Stomach (tissue), 9 donors: ENCODE results near the gene HGD. TPM values are rescaled to one million over a fixed set of nuclear protein-coding genes. Genes with fewer than 3 reads are reported as not detected.
A peak's percentile ranks its signal among the peaks of the same experiment; 100 is the strongest.
"Not testable (repeated sequence)": the region's sequence is repeated elsewhere in the genome, so short reads cannot be mapped to it uniquely, and the experiment has no call there.

ENCODE experiments used
- DNase-seq, 2 donors: peaks; one replicate each; pipeline versions ENCODE4 v3.0.0 to v3.0.0-alpha.2; 2013 to 2019
- H3K27ac ChIP-seq, 5 donors: fragments of 200-600 bp in 4 of 5; sonication (generic) in 4 of 5; one replicate each; pipeline ENCODE4 v1.5.1; 2013 to 2019; ENCODE audit warnings: mild to moderate bottlenecking in 1 of 5, moderate library complexity in 1 of 5
- H3K27me3 ChIP-seq, 3 donors: fragments of 200-600 bp; sonication (generic); one replicate each; pipeline ENCODE4 v1.5.1; 2017 to 2019; ENCODE audit warnings: mixed run types in 1 of 3
- H3K36me3 ChIP-seq, 4 donors: fragments of 200-600 bp; sonication (generic); 1 replicate in 3 of 4; 2 replicates in 1 of 4; pipeline ENCODE4 v1.5.1; 2016 to 2019
- H3K4me1 ChIP-seq, 4 donors: fragments of 200-600 bp; sonication (generic); one replicate each; pipeline ENCODE4 v1.5.1; 2016 to 2019
- H3K4me3 ChIP-seq, 4 donors: fragments of 200-600 bp; sonication (generic) in 3 of 4; one replicate each; pipeline ENCODE4 v1.5.1; 2016 to 2019; ENCODE audit warnings: mild to moderate bottlenecking in 1 of 4
- H3K9me3 ChIP-seq, 4 donors: fragments of 200-600 bp; sonication (generic); one replicate each; pipeline ENCODE4 v1.5.1; 2016 to 2019
- EP300 ChIP-seq: sonication (generic); formaldehyde crosslinking; IDR thresholded peaks from one replicate; pipeline ENCODE4 v1.6.1; 2017; ENCODE audit warnings: antibody characterized with exemption
- POLR2A ChIP-seq, 4 donors: fragments of 450-650 bp; IDR thresholded peaks; one replicate each; pipeline ENCODE4 v1.6.1; 2016; ENCODE audit warnings: antibody characterized with exemption in 4 of 4, control low read depth in 2 of 4, mild to moderate bottlenecking in 1 of 4, moderate library complexity in 1 of 4
- POLR2AphosphoS5 ChIP-seq, 3 donors: sonication (generic); formaldehyde crosslinking; IDR thresholded peaks; one replicate each; pipeline ENCODE4 v1.6.1; 2016; ENCODE audit warnings: antibody characterized with exemption in 3 of 3
- WGBS, 5 donors: extraction: QIAGEN DNeasy Blood & Tissue Kit in 3 of 5; methylation state at CpG; one replicate each; pipeline versions ENCODE4 v1.1.5 to v1.1.7; 2013 to 2018; 5-methylcytosine and 5-hydroxymethylcytosine counted together
- intact Hi-C: fragments of 100-400 bp; cut with DNase I; formaldehyde crosslinking; loops from one replicate; pipeline ENCODE4 v1.15.1; 2023; ENCODE audit warnings: low total_unique reads
- polyA plus RNA-seq, 3 donors: library from polyadenylated mRNA; stranded (reverse); fragments of 200-250 nt; gene quantifications; one replicate each; pipeline ENCODE4 v1.2.3, GENCODE V29; 2013
- total RNA-seq, 5 donors: library from RNA; depleted of rRNA; stranded (reverse); fragments of >200 nt; gene quantifications; one replicate each; pipeline versions ENCODE4 v1.1.0 to v1.2.3, GENCODE V29; 2014 to 2016
- TF ChIP-seq, protein P1 (sequence below), 7 experiments: fragments of 450-650 bp in 4 of 7; fragments of 200-600 bp in 3 of 7; sonication (generic) in 3 of 7; IDR thresholded peaks; one replicate each; pipeline ENCODE4 v1.5.1; 2016 to 2019; ENCODE audit warnings: antibody characterized with exemption in 7 of 7, control low read depth in 2 of 7, mild to moderate bottlenecking in 1 of 7
- donor health status: healthy with polysubstance abuse.
- donor health status: Bipolar disorder and iron deficiency.
- donor health status: healthy.

HGD gene
- total and polyA plus RNA-seq, 8 donors, result 6.3 to 66.5 (median 16.2) TPM

DNA sequence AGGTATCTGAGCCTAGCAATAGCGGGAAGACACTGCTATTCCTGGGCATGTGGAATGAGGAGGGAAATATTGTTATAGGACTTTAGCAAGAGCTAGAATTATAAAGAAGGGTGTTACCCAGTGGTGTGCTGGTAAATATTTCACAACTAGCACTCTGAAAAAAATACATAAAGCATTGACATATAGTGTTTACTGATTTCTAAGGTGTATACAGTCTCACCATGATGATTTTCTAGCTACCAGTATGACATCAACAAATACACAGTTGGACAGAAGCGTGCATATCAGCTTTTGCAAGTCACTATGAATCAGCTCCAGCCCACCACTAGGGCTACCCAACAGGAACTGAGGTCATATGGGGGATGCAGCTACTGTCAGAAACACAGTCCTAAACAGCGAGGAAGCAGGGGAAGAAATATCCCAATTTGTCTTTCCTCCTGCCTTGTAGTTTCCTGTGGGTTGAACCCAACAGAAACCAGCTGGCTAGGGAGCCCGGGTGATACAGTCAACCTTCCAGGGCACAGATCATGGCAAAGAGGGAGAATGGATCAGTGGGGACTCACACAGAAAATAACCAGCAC, 39.6 kb downstream of the HGD start:
- Histone ChIP-seq H3K4me1 (peaks cover 0 to 17% (median 3%) of the 10 kb centered on the region in 4 donors), H3K9me3 (no peaks in the 10 kb centered on the region), H3K27me3 (no peaks in the 10 kb centered on the region), H3K36me3 (peaks cover 0 to 30% (median 12%) of the 10 kb centered on the region in 4 donors), H3K27ac (no peak overlapping the region), H3K4me3 (no peak overlapping the region)
- no peak for DNase-seq
- 62 to 78% (median 75%) methylated on average over 4 of the region's 4 CpGs for WGBS, 5 donors
- intact Hi-C loops, result no loop called here
- TF ChIP-seq, protein P1, sequence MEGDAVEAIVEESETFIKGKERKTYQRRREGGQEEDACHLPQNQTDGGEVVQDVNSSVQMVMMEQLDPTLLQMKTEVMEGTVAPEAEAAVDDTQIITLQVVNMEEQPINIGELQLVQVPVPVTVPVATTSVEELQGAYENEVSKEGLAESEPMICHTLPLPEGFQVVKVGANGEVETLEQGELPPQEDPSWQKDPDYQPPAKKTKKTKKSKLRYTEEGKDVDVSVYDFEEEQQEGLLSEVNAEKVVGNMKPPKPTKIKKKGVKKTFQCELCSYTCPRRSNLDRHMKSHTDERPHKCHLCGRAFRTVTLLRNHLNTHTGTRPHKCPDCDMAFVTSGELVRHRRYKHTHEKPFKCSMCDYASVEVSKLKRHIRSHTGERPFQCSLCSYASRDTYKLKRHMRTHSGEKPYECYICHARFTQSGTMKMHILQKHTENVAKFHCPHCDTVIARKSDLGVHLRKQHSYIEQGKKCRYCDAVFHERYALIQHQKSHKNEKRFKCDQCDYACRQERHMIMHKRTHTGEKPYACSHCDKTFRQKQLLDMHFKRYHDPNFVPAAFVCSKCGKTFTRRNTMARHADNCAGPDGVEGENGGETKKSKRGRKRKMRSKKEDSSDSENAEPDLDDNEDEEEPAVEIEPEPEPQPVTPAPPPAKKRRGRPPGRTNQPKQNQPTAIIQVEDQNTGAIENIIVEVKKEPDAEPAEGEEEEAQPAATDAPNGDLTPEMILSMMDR (IDR thresholded peaks at IDR 0.05), result no peak
- no peak for TF ChIP-seq POLR2A (IDR thresholded peaks at IDR 0.05)
- TF ChIP-seq EP300, result no peak
- no peak for TF ChIP-seq POLR2AphosphoS5 (IDR thresholded peaks at IDR 0.05)

DNA sequence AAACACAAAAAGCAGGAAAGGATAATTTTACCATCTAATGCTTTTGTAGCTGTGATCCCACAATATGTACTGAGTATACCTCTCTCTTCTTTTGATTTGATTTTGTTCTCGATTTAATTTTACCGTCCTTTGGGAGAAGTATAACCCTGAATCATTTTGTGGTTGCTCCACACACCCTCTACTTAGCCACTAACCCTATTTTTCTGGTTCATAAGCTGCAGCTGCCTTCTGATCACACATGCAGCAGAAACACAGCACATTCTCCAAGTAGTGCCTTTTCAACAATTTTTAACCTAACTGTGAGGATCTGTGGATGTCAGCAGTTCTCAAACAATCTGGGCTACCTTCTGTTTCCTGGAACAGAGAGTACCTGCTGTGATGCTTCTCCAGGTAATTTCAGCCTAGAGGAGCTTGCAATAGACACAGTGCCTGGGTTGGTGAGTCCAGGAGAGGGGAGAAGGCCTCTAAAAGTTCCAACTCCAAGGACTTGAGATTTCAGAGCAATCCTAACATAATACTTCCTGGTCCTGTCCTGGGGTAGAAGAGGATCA, 40.3 kb downstream of the HGD start:
- WGBS, 5 donors, result 91 to 97% (median 95%) methylated on average over 2 of the region's 2 CpGs
- intact Hi-C loops, result no loop called here
- peaks cover 0 to 24% (median 7%) of the 10 kb centered on the region in 4 donors for H3K4me1 ChIP-seq
- peaks cover 0 to 30% (median 12%) of the 10 kb centered on the region in 4 donors for H3K36me3 ChIP-seq
- no peaks in the 10 kb centered on the region for H3K9me3 ChIP-seq
- TF ChIP-seq POLR2AphosphoS5 (IDR thresholded peaks at IDR 0.05) (no peak), EP300 (no peak), POLR2A (IDR thresholded peaks at IDR 0.05) (no peak)
- TF ChIP-seq, protein P1 (IDR thresholded peaks at IDR 0.05), result no peak
- no peak for DNase-seq
- H3K27ac ChIP-seq, result no peak overlapping the region
- H3K27me3 ChIP-seq, result no peaks in the 10 kb centered on the region
- H3K4me3 ChIP-seq, result no peak overlapping the region

DNA sequence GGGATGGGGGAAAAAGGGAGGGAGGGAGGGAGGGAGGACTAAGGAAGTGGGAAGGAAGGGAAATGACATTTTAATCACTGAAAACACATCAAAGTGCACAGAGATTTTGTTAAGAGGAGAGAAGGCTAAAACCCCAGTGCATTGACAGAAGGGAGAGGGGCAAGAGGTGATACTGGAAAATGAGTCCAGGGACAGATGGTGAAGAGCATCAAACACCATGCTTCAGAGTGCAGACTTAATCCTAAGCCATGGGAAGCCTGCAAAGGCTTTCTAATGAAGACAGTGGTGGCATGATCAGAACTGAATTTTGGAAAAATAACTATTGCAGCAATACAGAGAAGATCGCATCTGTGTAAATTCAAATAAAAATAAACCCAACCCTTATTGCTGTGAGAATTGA, 41.8 kb downstream of the HGD start:
- H3K36me3 ChIP-seq, result peaks cover 0 to 27% (median 12%) of the 10 kb centered on the region in 4 donors
- H3K27ac ChIP-seq, result no peak overlapping the region
- TF ChIP-seq POLR2A (IDR thresholded peaks at IDR 0.05), result no peak
- WGBS, 5 donors, result 83 to 97% (median 93%) methylated on average over 1 of the region's 1 CpG
- no peaks in the 10 kb centered on the region for H3K9me3 ChIP-seq
- H3K4me1 ChIP-seq, result peaks cover 0 to 24% (median 10%) of the 10 kb centered on the region in 4 donors
- no peak for DNase-seq
- no peak overlapping the region for H3K4me3 ChIP-seq
- intact Hi-C loops, result no loop called here
- no peaks in the 10 kb centered on the region for H3K27me3 ChIP-seq

DNA sequence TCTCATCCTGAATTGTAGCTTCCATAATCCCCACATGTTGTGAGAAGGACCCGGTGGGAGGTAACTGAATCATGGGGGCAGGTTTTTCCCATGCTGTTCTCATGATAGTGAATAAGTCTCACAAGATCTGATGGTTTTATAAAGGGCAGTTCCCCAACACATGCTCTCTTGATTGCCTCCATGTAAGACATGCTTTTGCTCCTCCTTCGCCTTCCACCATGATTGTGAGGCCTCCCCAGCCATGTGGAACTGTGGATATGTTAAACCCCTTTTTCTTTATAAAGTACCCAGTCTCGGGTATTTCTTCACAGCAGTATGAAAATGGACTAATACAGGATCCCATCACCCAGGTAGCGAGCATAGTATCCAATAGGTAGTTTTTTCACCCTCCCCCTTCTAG, 43.2 kb downstream of the HGD start:
- Histone ChIP-seq H3K36me3 (peaks cover 0 to 26% (median 12%) of the 10 kb centered on the region in 4 donors), H3K4me1 (peaks cover 0 to 21% (median 11%) of the 10 kb centered on the region in 4 donors)
- intact Hi-C loops, H3K4me3 ChIP-seq, H3K27me3 ChIP-seq, H3K27ac ChIP-seq, DNase-seq, H3K9me3 ChIP-seq: not testable (repeated sequence)
- 94 to 97% (median 96%) methylated on average over 4 of the region's 4 CpGs for WGBS, 5 donors

DNA sequence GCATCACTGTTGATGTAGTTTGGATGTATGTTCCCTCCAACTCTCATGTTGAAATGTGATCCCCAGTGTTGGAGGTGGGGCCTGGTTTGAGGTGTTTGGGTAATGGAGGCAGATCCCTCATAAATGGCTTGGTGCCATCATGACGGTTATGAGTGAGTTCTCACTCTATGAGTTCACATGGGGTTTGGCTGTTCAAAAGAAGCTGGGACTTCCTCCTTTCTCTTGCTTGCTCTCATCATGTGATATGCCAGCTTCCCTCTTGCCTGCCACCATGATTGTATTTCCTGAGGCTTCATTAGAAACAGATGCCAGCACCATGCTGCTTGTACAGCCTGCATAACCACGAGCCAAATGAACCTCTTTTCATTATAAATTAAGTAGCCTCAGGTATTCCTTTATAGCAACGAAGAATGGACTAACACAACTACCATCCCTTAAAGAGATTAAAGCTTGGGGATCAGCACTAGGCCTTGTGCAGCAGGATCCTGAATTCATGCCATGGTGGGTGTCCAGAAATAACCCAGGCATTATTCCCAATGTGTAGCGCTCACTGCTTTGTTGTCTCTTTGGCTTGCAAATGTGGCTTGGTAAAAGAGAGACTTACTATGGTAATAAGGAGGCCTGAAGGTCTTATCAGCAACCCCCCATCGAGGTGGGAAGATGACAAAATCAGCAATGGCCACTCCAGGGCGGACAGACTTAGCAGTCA, 44.0 kb downstream of the HGD start:
- Histone ChIP-seq H3K4me1 (peaks cover 0 to 21% (median 11%) of the 10 kb centered on the region in 4 donors), H3K27me3 (no peaks in the 10 kb centered on the region), H3K36me3 (peaks cover 0 to 26% (median 12%) of the 10 kb centered on the region in 4 donors), H3K27ac (peak overlapping the region in 1 of 5 donors; percentile 3), H3K9me3 (no peaks in the 10 kb centered on the region), H3K4me3 (no peak overlapping the region)
- intact Hi-C loops, result no loop called here
- TF ChIP-seq, protein P1 (IDR thresholded peaks at IDR 0.05), result no peak
- TF ChIP-seq POLR2A (IDR thresholded peaks at IDR 0.05) (no peak), EP300 (no peak), POLR2AphosphoS5 (IDR thresholded peaks at IDR 0.05) (no peak)
- DNase-seq, result no peak
- WGBS, 5 donors, result 72 to 87% (median 81%) methylated on average over 6 of the region's 6 CpGs
